GM12878 (cell line): ENCODE results near the gene NDUFV3. TPM values are rescaled to one million over a fixed set of nuclear protein-coding genes. Genes with fewer than 3 reads are reported as not detected.

Source experiments
- ATAC-seq: fragments of 200-7000 bp; cut with Tn5 transposase; 3 replicates; pipeline ENCODE4 v1.9.1; 2020; ENCODE audit warnings: mild to moderate bottlenecking, moderate library complexity
- BruUV-seq: library from RNA; stranded (reverse); fragments of 400-500 nt; replicated peaks from 2 replicates; lab custom pipeline; 2021; lab: Mats Ljungman, UMichigan
- CTCF ChIA-PET: fragments of 300-600 bp; sonication (Branson Sonifier 250); formaldehyde crosslinking; extraction: SDS; loops from one replicate; lab custom pipeline; 2021; ENCODE audit warnings: inconsistent platforms; lab: Yijun Ruan, JAX
- POLR2A ChIA-PET: fragments of 350-600 bp; formaldehyde crosslinking; extraction: SDS; loops from one replicate; lab custom pipeline; 2021; ENCODE audit warnings: inconsistent platforms; lab: Charles Lee
- RAD21 ChIA-PET: fragments of 300-600 bp; sonication (Branson Sonifier 250); formaldehyde crosslinking; loops from one replicate; lab custom pipeline; 2023; ENCODE audit warnings: antibody characterized with exemption; ENCODE audit not compliant: unreplicated experiment; lab: Charles Lee
- SMC1A ChIA-PET: fragments of 300-600 bp; sonication (Branson Sonifier 250); formaldehyde crosslinking; loops from one replicate; lab custom pipeline; 2023; ENCODE audit not compliant: unreplicated experiment, uncharacterized antibody; lab: Charles Lee
- DNase-seq: peaks from one replicate; pipeline ENCODE4 v3.0.0-alpha.2; 2011; ENCODE audit warnings: low read depth, low spot score
- FAIRE-seq: peaks from 3 replicates; lab custom pipeline; 2011; peaks lifted over from hg19 to GRCh38; lab: Jason Lieb, UNC
- H2AFZ ChIP-seq: 2 replicates; pipeline ENCODE4 v1.6.0; 2011; ENCODE audit warnings: low read depth, low read length, control low read depth; ENCODE audit not compliant: control insufficient read depth
- H3K27ac ChIP-seq: 2 replicates; pipeline ENCODE4 v1.5.1; 2011; ENCODE audit warnings: control low read depth; ENCODE audit not compliant: control insufficient read depth, insufficient read depth
- H3K27me3 ChIP-seq, 2 experiments: replicated peaks in 1 of 2; 2 replicates each; pipeline versions ENCODE4 v1.6.0 to v1.6.1; 2011; ENCODE audit warnings: low read length in 1 of 2; ENCODE audit not compliant: control insufficient read depth in 2 of 2, insufficient read depth in 2 of 2
- H3K36me3 ChIP-seq, 2 experiments: 2 replicates each; pipeline ENCODE4 v1.5.1; 2011; ENCODE audit warnings: low read length in 1 of 2; ENCODE audit not compliant: control insufficient read depth in 2 of 2, insufficient read depth in 2 of 2
- H3K4me1 ChIP-seq: 2 replicates; pipeline ENCODE4 v1.6.1; 2011; ENCODE audit warnings: mild to moderate bottlenecking, low read length, moderate library complexity, mixed read lengths; ENCODE audit not compliant: control insufficient read depth, insufficient read depth
- H3K4me2 ChIP-seq: 2 replicates; pipeline ENCODE4 v1.6.0; 2011; ENCODE audit warnings: control low read depth; ENCODE audit not compliant: control insufficient read depth, insufficient read depth
- H3K4me3 ChIP-seq: fragments of 200-600 bp; sonication (generic); 2 replicates; pipeline ENCODE4 v1.5.1; 2016
- H3K79me2 ChIP-seq: 2 replicates; pipeline ENCODE4 v1.6.0; 2011; ENCODE audit warnings: low read length; ENCODE audit not compliant: control insufficient read depth, insufficient read depth
- H3K9ac ChIP-seq: 2 replicates; pipeline ENCODE4 v1.8.0; 2011; ENCODE audit warnings: low read length, control low read depth, mixed read lengths; ENCODE audit not compliant: control insufficient read depth, insufficient read depth
- H3K9me3 ChIP-seq: replicated peaks from 3 replicates; pipeline ENCODE4 v1.5.1; 2011; ENCODE audit warnings: mild to moderate bottlenecking, low read length; ENCODE audit not compliant: control insufficient read depth, insufficient read depth
- H4K20me1 ChIP-seq: 2 replicates; pipeline ENCODE4 v1.6.0; 2011; ENCODE audit not compliant: control insufficient read depth, insufficient read depth
- BHLHE40 ChIP-seq, 2 experiments: fragments of 450-650 bp in 1 of 2; IDR thresholded peaks; 2 replicates each; pipeline ENCODE4 v1.6.1; 2011 to 2017; ENCODE audit warnings: low read depth in 2 of 2, borderline replicate concordance in 1 of 2, improper control_type of control experiment in 1 of 2, low read length in 1 of 2, mild to moderate bottlenecking in 1 of 2
- HCFC1 ChIP-seq: fragments of 150-350 bp; IDR thresholded peaks from 2 replicates; pipeline ENCODE4 v1.6.1; 2014; ENCODE audit warnings: low read length
- MXI1 ChIP-seq: fragments of 150-350 bp; IDR thresholded peaks from 2 replicates; pipeline ENCODE4 v1.6.1; 2011; ENCODE audit warnings: low read depth, mild to moderate bottlenecking, inconsistent platforms, low read length, improper control_type of control experiment
- PBX3 ChIP-seq: IDR thresholded peaks from 2 replicates; pipeline ENCODE4 v1.6.1; 2011; ENCODE audit warnings: mild to moderate bottlenecking, low read depth, low read length, moderate library complexity; ENCODE audit not compliant: insufficient replicate concordance
- SMC3 ChIP-seq: IDR thresholded peaks from 2 replicates; pipeline ENCODE4 v1.6.1; 2011; ENCODE audit warnings: low read length, improper control_type of control experiment, borderline replicate concordance
- USF1 ChIP-seq: IDR thresholded peaks from 2 replicates; pipeline ENCODE4 v1.6.1; 2011; ENCODE audit warnings: borderline replicate concordance, low read depth, mild to moderate bottlenecking, moderate library complexity, mixed read lengths, low read length; ENCODE audit not compliant: insufficient read depth; ENCODE audit errors: extremely low read length
- WRNIP1 ChIP-seq: IDR thresholded peaks from 2 replicates; pipeline ENCODE4 v1.6.1; 2011; ENCODE audit warnings: low read depth, low read length, improper control_type of control experiment, borderline replicate concordance
- WGBS: methylation state at CpG from one replicate; pipeline ENCODE4 v1.1.6; 2016; ENCODE audit warnings: low lambda C conversion rate; ENCODE audit not compliant: insufficient replicate concordance, insufficient coverage; ENCODE audit errors: missing lambda C conversion rate; 5-methylcytosine and 5-hydroxymethylcytosine counted together
- in situ Hi-C: fragments of 300-500 bp; cut with MboI; formaldehyde crosslinking; loops from 9 replicates; pipeline ENCODE4 v1.14.3; 2018; ENCODE audit warnings: mixed read lengths
- intact Hi-C: fragments of 100-400 bp; cut with micrococcal nuclease; formaldehyde crosslinking; loops from one replicate; pipeline ENCODE4 v1.14.2; 2022; ENCODE audit not compliant: unreplicated experiment
- polyA plus RNA-seq, 11 experiments: library from polyadenylated mRNA; depleted of rRNA in 4 of 11; unstranded in 6 of 11; stranded (reverse) in 5 of 11; fragments of >200 nt; fragmentation: Nextera tagmentation in 4 of 11; fragmentation: Illumina TruSeq in 1 of 11; extraction: Ambion mirVana in 4 of 11; extraction: Trizol in 1 of 11; gene quantifications; 1 replicate in 1 of 11; 2 replicates in 10 of 11; pipeline versions ENCODE4 v1.2.1 to v1.2.3, GENCODE V29; 2011 to 2016; ENCODE audit warnings: inconsistent platforms in 2 of 11, missing spikeins in 2 of 11, low read depth in 1 of 11
- total RNA-seq, 4 experiments: library from RNA; depleted of rRNA in 3 of 4; stranded (reverse); fragments of >200 nt in 3 of 4; fragmentation: Illumina TruSeq in 1 of 4; extraction: Trizol in 1 of 4; gene quantifications; 2 replicates each; pipeline versions ENCODE4 v1.2.1 to v1.2.3, GENCODE V29; 2013 to 2021

The NDUFV3 gene
- total and polyA plus RNA-seq, 10 of the 15 experiments (the other 5 are each of a cell fraction or from before 2014, with no cell fraction given) = 7.0 to 44.7 (median 29.9) TPM

- Histone ChIP-seq H3K4me2 (no peak overlapping the region), H3K27me3 (no peaks in the 10 kb centered on the region), H3K79me2 (no peaks in the 10 kb centered on the region; the same call in 1 of the 2 replicates), H3K27ac (no peak overlapping the region), H3K4me1 (no peaks in the 10 kb centered on the region), H3K4me3 (no peak overlapping the region), H3K36me3 (peaks cover 5 to 27% of the 10 kb centered on the region in 2 experiments), H3K9me3 (no peaks in the 10 kb centered on the region), H2AFZ (no peak overlapping the region), H4K20me1 (no peaks in the 10 kb centered on the region), H3K9ac (no peak overlapping the region)
- WGBS = 95% methylated on average over 4 of the region's 4 CpGs
- ChIA-PET RAD21 (no interaction called here), SMC1A (no interaction called here), CTCF (no interaction called here), POLR2A (interaction anchor here (1.0 kb wide), 1 partner anchor 11 kb away, joined by 3 read pairs; no protein-coding TSS in a partner anchor)
- BruUV-seq = no TSS peak
- ATAC-seq (no peak), DNase-seq (no peak), FAIRE-seq (no peak)
- TF ChIP-seq MXI1 = no peak
- no peak for TF ChIP-seq WRNIP1
- TF ChIP-seq USF1 = no peak
- no peak for TF ChIP-seq BHLHE40 (IDR thresholded peaks at IDR 0.05; ENCODE audit: borderline replicate concordance in 1 of 2, low read depth in 2 of 2, low read length in 1 of 2)
- TF ChIP-seq HCFC1 = no peak
- TF ChIP-seq SMC3 = no peak
- TF ChIP-seq PBX3 = no peak
- intact Hi-C loops (no loop called here), in situ Hi-C loops (no loop called here)
These were observed 7.3 kb downstream of the NDUFV3 start for GRCh38 chr21:42900446-42900845.
